ENCODE results near the gene DTD1. TPM values are rescaled to one million over a fixed set of nuclear protein-coding genes. Genes with fewer than 3 reads are reported as not detected.

DTD1 gene
- total RNA-seq, 2 donors from 2014 or later, result 34.9 to 45.8 TPM

- Mint-ChIP-seq H3K9me3 (no peaks in the 10 kb centered on the region), H3K4me1 (peaks cover 9% of the 10 kb centered on the region), H3K27me3 (no peaks in the 10 kb centered on the region), H3K27ac (no peak overlapping the region), H3K4me3 (no peak overlapping the region), H3K36me3 (ENCODE audit: low read depth) (peaks cover 5% of the 10 kb centered on the region)
- no peak for ATAC-seq (replicated peaks)
Measured at GRCh38 chr20:18721551-18722115, 133.8 kb downstream of the DTD1 start.

GRCh38 chr20:18722371-18722770 lies 134.5 kb downstream of the DTD1 start:
- Mint-ChIP-seq H3K4me3 (no peak overlapping the region), H3K9me3 (no peaks in the 10 kb centered on the region), H3K4me1 (peaks cover 9% of the 10 kb centered on the region), H3K36me3 (ENCODE audit: low read depth) (peaks cover 5% of the 10 kb centered on the region), H3K27me3 (no peaks in the 10 kb centered on the region), H3K27ac (no peak overlapping the region)
- no peak for ATAC-seq (replicated peaks)

- Mint-ChIP-seq H3K9me3 (no peaks in the 10 kb centered on the region), H3K4me1 (peaks cover 9% of the 10 kb centered on the region), H3K36me3 (ENCODE audit: low read depth) (peaks cover 5% of the 10 kb centered on the region), H3K27me3 (no peaks in the 10 kb centered on the region), H3K27ac (no peak overlapping the region), H3K4me3 (no peak overlapping the region)
- ATAC-seq (replicated peaks), result no peak
Measured at GRCh38 chr20:18724077-18724476, 136.2 kb downstream of the DTD1 start.

GRCh38 chr20:18724788-18725464 lies 137.1 kb downstream of the DTD1 start:
- no peaks in the 10 kb centered on the region for H3K9me3 Mint-ChIP-seq
- peaks cover 12% of the 10 kb centered on the region for H3K4me1 Mint-ChIP-seq
- H3K27me3 Mint-ChIP-seq, result no peaks in the 10 kb centered on the region
- no peak for ATAC-seq (replicated peaks)
- H3K36me3 Mint-ChIP-seq (ENCODE audit: low read depth), result no peaks in the 10 kb centered on the region
- no peak overlapping the region for H3K27ac Mint-ChIP-seq
- H3K4me3 Mint-ChIP-seq, result no peak overlapping the region

- Mint-ChIP-seq H3K27me3 (no peaks in the 10 kb centered on the region), H3K4me3 (no peak overlapping the region), H3K36me3 (ENCODE audit: low read depth) (no peaks in the 10 kb centered on the region), H3K9me3 (no peaks in the 10 kb centered on the region), H3K4me1 (peaks cover 13% of the 10 kb centered on the region), H3K27ac (no peak overlapping the region)
- no peak for ATAC-seq (replicated peaks)
Measured at GRCh38 chr20:18727032-18727508, 139.2 kb downstream of the DTD1 start.

- Mint-ChIP-seq H3K27ac (no peak overlapping the region), H3K4me1 (peaks cover 13% of the 10 kb centered on the region), H3K4me3 (no peak overlapping the region), H3K9me3 (no peaks in the 10 kb centered on the region), H3K36me3 (ENCODE audit: low read depth) (no peaks in the 10 kb centered on the region), H3K27me3 (no peaks in the 10 kb centered on the region)
- ATAC-seq (replicated peaks), result no peak
Measured at GRCh38 chr20:18728165-18728869, 140.5 kb downstream of the DTD1 start.

- H3K9me3 Mint-ChIP-seq, result no peaks in the 10 kb centered on the region
- no peak overlapping the region for H3K27ac Mint-ChIP-seq
- H3K4me3 Mint-ChIP-seq, result no peak overlapping the region
- ATAC-seq (replicated peaks), result no peak
- no peaks in the 10 kb centered on the region for H3K36me3 Mint-ChIP-seq (ENCODE audit: low read depth)
- H3K27me3 Mint-ChIP-seq, result no peaks in the 10 kb centered on the region
- H3K4me1 Mint-ChIP-seq, result peaks cover 13% of the 10 kb centered on the region
Measured at GRCh38 chr20:18728870-18729224, 141.0 kb downstream of the DTD1 start.

- Mint-ChIP-seq H3K27me3 (no peaks in the 10 kb centered on the region), H3K27ac (peak overlapping the region; percentile 32), H3K9me3 (no peaks in the 10 kb centered on the region), H3K4me1 (peaks cover 13% of the 10 kb centered on the region), H3K4me3 (no peak overlapping the region), H3K36me3 (ENCODE audit: low read depth) (no peaks in the 10 kb centered on the region)
- no peak for ATAC-seq (replicated peaks)
Measured at GRCh38 chr20:18729231-18729825, 141.5 kb downstream of the DTD1 start.

- no peak overlapping the region for H3K27ac Mint-ChIP-seq
- no peaks in the 10 kb centered on the region for H3K27me3 Mint-ChIP-seq
- ATAC-seq (replicated peaks), result no peak
- H3K4me1 Mint-ChIP-seq, result peaks cover 8% of the 10 kb centered on the region
- peaks cover 4% of the 10 kb centered on the region for H3K36me3 Mint-ChIP-seq (ENCODE audit: low read depth)
- H3K4me3 Mint-ChIP-seq, result no peak overlapping the region
- no peaks in the 10 kb centered on the region for H3K9me3 Mint-ChIP-seq
Measured at GRCh38 chr20:18731940-18732339, 144.1 kb downstream of the DTD1 start.

GRCh38 chr20:18734525-18735189 lies 146.8 kb downstream of the DTD1 start:
- no peak for ATAC-seq (replicated peaks)
- peaks cover 4% of the 10 kb centered on the region for H3K36me3 Mint-ChIP-seq (ENCODE audit: low read depth)
- H3K27me3 Mint-ChIP-seq, result no peaks in the 10 kb centered on the region
- H3K4me1 Mint-ChIP-seq, result peaks cover 11% of the 10 kb centered on the region
- no peak overlapping the region for H3K27ac Mint-ChIP-seq
- H3K9me3 Mint-ChIP-seq, result no peaks in the 10 kb centered on the region
- no peak overlapping the region for H3K4me3 Mint-ChIP-seq

- no peak for ATAC-seq (replicated peaks)
- Mint-ChIP-seq H3K9me3 (no peaks in the 10 kb centered on the region), H3K4me1 (peaks cover 8% of the 10 kb centered on the region), H3K4me3 (no peak overlapping the region), H3K27ac (peak overlapping the region; percentile 30), H3K36me3 (ENCODE audit: low read depth) (peaks cover 4% of the 10 kb centered on the region), H3K27me3 (no peaks in the 10 kb centered on the region)
Measured at GRCh38 chr20:18737140-18737539, 149.3 kb downstream of the DTD1 start.

- peaks cover 8% of the 10 kb centered on the region for H3K36me3 Mint-ChIP-seq (ENCODE audit: low read depth)
- no peak for ATAC-seq (replicated peaks)
- no peaks in the 10 kb centered on the region for H3K27me3 Mint-ChIP-seq
- no peak overlapping the region for H3K27ac Mint-ChIP-seq
- H3K4me3 Mint-ChIP-seq, result no peak overlapping the region
- no peaks in the 10 kb centered on the region for H3K9me3 Mint-ChIP-seq
- H3K4me1 Mint-ChIP-seq, result peaks cover 8% of the 10 kb centered on the region
Measured at GRCh38 chr20:18738055-18738454, 150.2 kb downstream of the DTD1 start.

GRCh38 chr20:18738888-18739287 lies 151.0 kb downstream of the DTD1 start:
- Mint-ChIP-seq H3K36me3 (ENCODE audit: low read depth) (peaks cover 17% of the 10 kb centered on the region), H3K27me3 (no peaks in the 10 kb centered on the region), H3K4me1 (peaks cover 8% of the 10 kb centered on the region), H3K27ac (no peak overlapping the region), H3K4me3 (no peak overlapping the region), H3K9me3 (no peaks in the 10 kb centered on the region)
- ATAC-seq (replicated peaks), result no peak

- Mint-ChIP-seq H3K4me1 (peaks cover 8% of the 10 kb centered on the region), H3K4me3 (no peak overlapping the region), H3K9me3 (no peaks in the 10 kb centered on the region), H3K27me3 (no peaks in the 10 kb centered on the region), H3K27ac (peak overlapping the region; percentile 41), H3K36me3 (ENCODE audit: low read depth) (peaks cover 24% of the 10 kb centered on the region)
- no peak for ATAC-seq (replicated peaks)
Measured at GRCh38 chr20:18739751-18740166, 151.9 kb downstream of the DTD1 start.
